IMR-90 (cell line): Measurements from ENCODE around the gene AK6. TPM values are rescaled to one million over a fixed set of nuclear protein-coding genes. Genes with fewer than 3 reads are reported as not detected.

Experiments
- ATAC-seq: fragments of 200-7000 bp; cut with Tn5 transposase; 2 replicates; pipeline ENCODE4 v1.9.1; 2020; ENCODE audit warnings: low read depth, mild to moderate bottlenecking, moderate library complexity
- BruUV-seq: library from RNA; stranded (reverse); fragments of 400-500 nt; replicated peaks from 2 replicates; lab custom pipeline; 2021; lab: Mats Ljungman, UMichigan
- CTCF ChIA-PET: fragments of 300-600 bp; formaldehyde crosslinking; extraction: SDS; loops from one replicate; lab custom pipeline; 2021; ENCODE audit warnings: antibody characterized with exemption; lab: Yijun Ruan, JAX
- POLR2A ChIA-PET: fragments of 300-600 bp; sonication (Branson Sonifier 250); formaldehyde crosslinking; loops from one replicate; lab custom pipeline; 2022; ENCODE audit warnings: antibody characterized with exemption; ENCODE audit not compliant: unreplicated experiment; lab: Charles Lee
- DNase-seq: peaks from one replicate; pipeline ENCODE4 v3.0.0; 2013
- H2AFZ ChIP-seq: replicated peaks from 2 replicates; pipeline ENCODE3; 2013; ENCODE audit warnings: low read length, mild to moderate bottlenecking; ENCODE audit not compliant: poor library complexity
- H2AK5ac ChIP-seq: 2 replicates; pipeline ENCODE4 v1.6.1; 2013; ENCODE audit warnings: low read depth, low read length, inconsistent platforms
- H2AK9ac ChIP-seq: replicated peaks from 2 replicates; pipeline ENCODE3; 2013; ENCODE audit warnings: mild to moderate bottlenecking, low read depth, low read length, moderate library complexity; ENCODE audit not compliant: poor library complexity
- H2BK120ac ChIP-seq: 2 replicates; pipeline ENCODE4 v1.6.1; 2013; ENCODE audit warnings: low read depth, low read length, inconsistent platforms
- H2BK15ac ChIP-seq: 3 replicates; pipeline ENCODE4 v1.6.1; 2013; ENCODE audit warnings: low read depth, low read length, inconsistent platforms
- H2BK20ac ChIP-seq: 2 replicates; pipeline ENCODE4 v1.6.1; 2013; ENCODE audit warnings: low read depth, mild to moderate bottlenecking, inconsistent platforms, low read length, moderate library complexity
- H2BK5ac ChIP-seq: 2 replicates; pipeline ENCODE4 v1.6.1; 2013; ENCODE audit warnings: mild to moderate bottlenecking, low read depth, low read length, inconsistent platforms; ENCODE audit not compliant: poor library complexity, severe bottlenecking
- H3K14ac ChIP-seq: replicated peaks from 2 replicates; pipeline ENCODE4 v1.6.1; 2013; ENCODE audit warnings: low read depth, low read length, inconsistent platforms
- H3K18ac ChIP-seq: 2 replicates; pipeline ENCODE4 v1.6.1; 2013; ENCODE audit warnings: low read depth, low read length, control low read depth
- H3K23ac ChIP-seq: 2 replicates; pipeline ENCODE4 v1.6.1; 2013; ENCODE audit warnings: low read depth, low read length, inconsistent platforms
- H3K27ac ChIP-seq: 2 replicates; pipeline ENCODE4 v1.5.1; 2013; ENCODE audit warnings: mild to moderate bottlenecking, control low read depth, low read length; ENCODE audit not compliant: insufficient read depth
- H3K27me3 ChIP-seq: 2 replicates; pipeline ENCODE4 v1.6.1; 2013; ENCODE audit warnings: low read length; ENCODE audit not compliant: control insufficient read depth, insufficient read depth
- H3K36me3 ChIP-seq: 2 replicates; pipeline ENCODE4 v1.6.1; 2013; ENCODE audit warnings: low read length, mixed read lengths; ENCODE audit not compliant: control insufficient read depth, insufficient read depth
- H3K4ac ChIP-seq: 2 replicates; pipeline ENCODE4 v1.6.1; 2013; ENCODE audit warnings: low read depth, low read length, inconsistent platforms
- H3K4me1 ChIP-seq: 2 replicates; pipeline ENCODE4 v1.6.1; 2013; ENCODE audit warnings: low read length, mixed read lengths; ENCODE audit not compliant: control insufficient read depth, insufficient read depth
- H3K4me2 ChIP-seq: 2 replicates; pipeline ENCODE4 v1.6.1; 2013; ENCODE audit warnings: low read depth, mild to moderate bottlenecking, control low read depth, low read length, moderate library complexity
- H3K4me3 ChIP-seq: 2 replicates; pipeline ENCODE4 v1.5.1; 2013; ENCODE audit warnings: low read depth, mild to moderate bottlenecking, control low read depth, low read length, moderate library complexity; ENCODE audit not compliant: insufficient read depth
- H3K56ac ChIP-seq: 2 replicates; pipeline ENCODE4 v1.6.1; 2013; ENCODE audit warnings: low read length, inconsistent platforms; ENCODE audit not compliant: insufficient read depth; ENCODE audit errors: extremely low read depth
- H3K79me1 ChIP-seq, 2 experiments: 2 replicates each; pipeline ENCODE4 v1.6.1; 2013; ENCODE audit warnings: low read length in 2 of 2, inconsistent platforms in 1 of 2, low read depth in 1 of 2
- H3K9ac ChIP-seq: 2 replicates; pipeline ENCODE4 v1.6.1; 2013; ENCODE audit warnings: low read depth, low read length, control low read depth
- H3K9me1 ChIP-seq: 2 replicates; pipeline ENCODE4 v1.6.1; 2013; ENCODE audit warnings: low read length, inconsistent platforms; ENCODE audit not compliant: insufficient read depth
- H3K9me3 ChIP-seq: 2 replicates; pipeline ENCODE4 v1.6.1; 2013; ENCODE audit warnings: low read length; ENCODE audit not compliant: control insufficient read depth, insufficient read depth
- H4K20me1 ChIP-seq: 2 replicates; pipeline ENCODE4 v1.6.1; 2013; ENCODE audit warnings: low read length, inconsistent platforms; ENCODE audit not compliant: insufficient read depth
- H4K5ac ChIP-seq: 2 replicates; pipeline ENCODE4 v1.6.1; 2013; ENCODE audit warnings: mild to moderate bottlenecking, low read depth, low read length, control low read depth
- H4K8ac ChIP-seq, 2 experiments: 2 replicates each; pipeline ENCODE4 v1.6.1; 2013; ENCODE audit warnings: low read depth in 2 of 2, low read length in 2 of 2, control low read depth in 1 of 2, inconsistent platforms in 1 of 2
- H4K91ac ChIP-seq: 2 replicates; pipeline ENCODE4 v1.6.1; 2013; ENCODE audit warnings: low read depth, low read length, inconsistent platforms; ENCODE audit not compliant: insufficient read depth
- BHLHE40 ChIP-seq: fragments of 150-350 bp; IDR thresholded peaks from 2 replicates; pipeline ENCODE4 v1.6.1; 2016; ENCODE audit warnings: mild to moderate bottlenecking, low read depth, low read length
- CEBPB ChIP-seq: IDR thresholded peaks from 2 replicates; pipeline ENCODE4 v1.6.1; 2012; ENCODE audit warnings: low read depth, low read length, improper control_type of control experiment
- CHD1 ChIP-seq: IDR thresholded peaks from 2 replicates; pipeline ENCODE4 v1.6.1; 2012; ENCODE audit warnings: low read depth, low read length, improper control_type of control experiment
- CTCF ChIP-seq: conservative IDR thresholded peaks from 2 replicates; pipeline ENCODE4 v1.5.1; 2012; ENCODE audit warnings: mild to moderate bottlenecking, low read depth, low read length, improper control_type of control experiment
- FOS ChIP-seq: fragments of 150-350 bp; IDR thresholded peaks from 2 replicates; pipeline ENCODE4 v1.6.1; 2016; ENCODE audit warnings: low read depth, low read length
- MAFK ChIP-seq: IDR thresholded peaks from 2 replicates; pipeline ENCODE4 v1.6.1; 2012; ENCODE audit warnings: low read depth, low read length, improper control_type of control experiment
- MAZ ChIP-seq: IDR thresholded peaks from 2 replicates; pipeline ENCODE4 v1.6.1; 2012; ENCODE audit warnings: low read depth, mild to moderate bottlenecking, low read length, improper control_type of control experiment, moderate library complexity, borderline replicate concordance
- MXI1 ChIP-seq: IDR thresholded peaks from 2 replicates; pipeline ENCODE4 v1.6.1; 2012; ENCODE audit warnings: low read depth, mild to moderate bottlenecking, low read length, moderate library complexity, borderline replicate concordance
- NFE2L2 ChIP-seq: fragments of 150-350 bp; IDR thresholded peaks from 2 replicates; pipeline ENCODE4 v1.6.1; 2016; ENCODE audit warnings: low read depth, mild to moderate bottlenecking, low read length
- POLR2A ChIP-seq: IDR thresholded peaks from 2 replicates; pipeline ENCODE4 v1.6.1; 2012; ENCODE audit warnings: mild to moderate bottlenecking, low read depth, low read length
- RAD21 ChIP-seq: IDR thresholded peaks from 2 replicates; pipeline ENCODE4 v1.6.1; 2012; ENCODE audit warnings: low read length, improper control_type of control experiment
- RCOR1 ChIP-seq: IDR thresholded peaks from 2 replicates; pipeline ENCODE4 v1.6.1; 2012; ENCODE audit warnings: mild to moderate bottlenecking, low read length, improper control_type of control experiment; ENCODE audit not compliant: insufficient replicate concordance
- RFX5 ChIP-seq: IDR thresholded peaks from 2 replicates; pipeline ENCODE4 v1.8.0; 2012; ENCODE audit warnings: low read depth, mild to moderate bottlenecking, low read length, moderate library complexity
- SMC3 ChIP-seq: fragments of 150-350 bp; IDR thresholded peaks from 2 replicates; pipeline ENCODE4 v1.6.1; 2016; ENCODE audit warnings: low read depth, mild to moderate bottlenecking, antibody characterized with exemption, low read length, moderate library complexity
- USF2 ChIP-seq: fragments of 150-350 bp; IDR thresholded peaks from 2 replicates; pipeline ENCODE4 v1.6.1; 2017; ENCODE audit warnings: mild to moderate bottlenecking, antibody characterized with exemption, low read length, low read depth
- WGBS, 2 experiments: methylation state at CpG; one replicate each; pipeline versions ENCODE4 v1.1.5 to v1.1.7; 2013; ENCODE audit warnings: missing lambda C conversion rate in 2 of 2; ENCODE audit not compliant: insufficient read length in 1 of 2; ENCODE audit errors: extremely low coverage in 2 of 2; 5-methylcytosine and 5-hydroxymethylcytosine counted together
- dilution Hi-C: fragments of 300-500 bp; cut with HindIII; formaldehyde crosslinking; loops from one replicate; pipeline ENCODE4 v1.14.3; 2018; ENCODE audit warnings: low sequenced_read_pairs; ENCODE audit not compliant: unreplicated experiment
- in situ Hi-C: fragments of 300-500 bp; cut with MboI; formaldehyde crosslinking; loops from 3 replicates; pipeline ENCODE4 v1.14.3; 2019; ENCODE audit warnings: low sequenced_read_pairs, inconsistent platforms, mixed read lengths
- intact Hi-C: fragments of 100-400 bp; cut with micrococcal nuclease; formaldehyde crosslinking; loops from 2 replicates; pipeline ENCODE4 v1.10.0; 2022
- polyA plus RNA-seq, 3 experiments: library from polyadenylated mRNA; depleted of rRNA; stranded (reverse); fragments of >200 nt; gene quantifications; 2 replicates each; pipeline ENCODE4 v1.2.3, GENCODE V29; 2012; ENCODE audit warnings: low replicate concordance in 1 of 3
- total RNA-seq: library from RNA; depleted of rRNA; stranded (reverse); fragments of >200 nt; gene quantifications from 2 replicates; pipeline ENCODE4 v1.2.3, GENCODE V29; 2012
- TF ChIP-seq, protein P1 (sequence below): fragments of 150-350 bp; IDR thresholded peaks from 2 replicates; pipeline ENCODE4 v1.6.1; 2016; ENCODE audit warnings: low read depth, mild to moderate bottlenecking, low read length, moderate library complexity, borderline replicate concordance

Gene AK6
- total and polyA plus RNA-seq, 2 of the 4 experiments (the other 2 are of a cell fraction), result 14.7 to 34.4 TPM

- POLR2A ChIA-PET, result no interaction called here
- 0% methylated on average over 2 of the region's 18 CpGs; no CpG with 5 or more reads in 1 of the 2 experiments for WGBS, 2 experiments
- BruUV-seq, result no TSS peak
Measured at GRCh38 chr5:69334793-69335268, 34.5 kb downstream of the AK6 start.

More at GRCh38 chr5:69334793-69335268, 34.5 kb downstream of the AK6 start:
- DNase-seq, result peak; percentile 76
- in situ Hi-C loops (loop anchor here (10.0 kb wide), 1 partner anchor 220 kb away; no protein-coding TSS in a partner anchor), intact Hi-C loops (loop anchor here (1.0 to 5.0 kb wide), 4 partner anchors 98 to 292 kb away; partner anchors contain the start of gene CENPH), dilution Hi-C loops (no loop called here)
- no peak overlapping the region for H3K4ac ChIP-seq
- no peaks in the 10 kb centered on the region for H3K36me3 ChIP-seq
- H4K20me1 ChIP-seq, result no peaks in the 10 kb centered on the region
- no peak overlapping the region for H4K5ac ChIP-seq
- CTCF ChIA-PET, result interaction anchor here (0.6 to 1.8 kb wide), 8 partner anchors 8 to 610 kb away, joined by 3 to 6 read pairs (median 3); partner anchors contain the start of gene SLC30A5
- no peak overlapping the region for H2BK20ac ChIP-seq
- H2AK5ac ChIP-seq, result no peak overlapping the region
- no peak overlapping the region for H2AK9ac ChIP-seq
- no peak overlapping the region for H3K4me3 ChIP-seq
- H3K23ac ChIP-seq, result no peak overlapping the region
- peak overlapping the region in 1 of 2 experiments; percentile 43; a peak in 1 of 4 replicates for H4K8ac ChIP-seq
- no peak overlapping the region for H2BK15ac ChIP-seq
- no peak overlapping the region for H3K14ac ChIP-seq
- H3K56ac ChIP-seq, result no peak overlapping the region
- peak overlapping the region; percentile 74 for H2AFZ ChIP-seq
- H3K18ac ChIP-seq, result no peak overlapping the region
- ATAC-seq, result peak; percentile 95
- H3K27me3 ChIP-seq, result no peaks in the 10 kb centered on the region
- H3K9ac ChIP-seq, result no peak overlapping the region
- H3K4me1 ChIP-seq, result peaks cover 3% of the 10 kb centered on the region
- no peak overlapping the region for H4K91ac ChIP-seq
- H3K9me3 ChIP-seq, result no peaks in the 10 kb centered on the region
- H3K79me1 ChIP-seq, result peaks cover 0 to 3% of the 10 kb centered on the region in 2 experiments; a peak in 1 of 4 replicates
- H2BK5ac ChIP-seq, result no peak overlapping the region
- no peak overlapping the region for H3K4me2 ChIP-seq
- H3K9me1 ChIP-seq, result peaks cover 4% of the 10 kb centered on the region; the same call in 1 of the 2 replicates
- TF ChIP-seq BHLHE40, result no peak
- TF ChIP-seq NFE2L2, result no peak
- TF ChIP-seq RCOR1, result no peak
- no peak for TF ChIP-seq CEBPB
- no peak for TF ChIP-seq RFX5
- TF ChIP-seq, protein P1, sequence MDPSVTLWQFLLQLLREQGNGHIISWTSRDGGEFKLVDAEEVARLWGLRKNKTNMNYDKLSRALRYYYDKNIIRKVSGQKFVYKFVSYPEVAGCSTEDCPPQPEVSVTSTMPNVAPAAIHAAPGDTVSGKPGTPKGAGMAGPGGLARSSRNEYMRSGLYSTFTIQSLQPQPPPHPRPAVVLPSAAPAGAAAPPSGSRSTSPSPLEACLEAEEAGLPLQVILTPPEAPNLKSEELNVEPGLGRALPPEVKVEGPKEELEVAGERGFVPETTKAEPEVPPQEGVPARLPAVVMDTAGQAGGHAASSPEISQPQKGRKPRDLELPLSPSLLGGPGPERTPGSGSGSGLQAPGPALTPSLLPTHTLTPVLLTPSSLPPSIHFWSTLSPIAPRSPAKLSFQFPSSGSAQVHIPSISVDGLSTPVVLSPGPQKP, result no peak
- TF ChIP-seq SMC3, result peak; percentile 82
- no peak for TF ChIP-seq CHD1
- no peak for TF ChIP-seq POLR2A
- no peak for TF ChIP-seq USF2
- peak; percentile 86 for TF ChIP-seq CTCF
- no peak; the same call in 1 of the 2 replicates for TF ChIP-seq MAZ
- TF ChIP-seq MXI1, result no peak
- TF ChIP-seq RAD21, result peak; percentile 77
- TF ChIP-seq MAFK, result no peak
- TF ChIP-seq FOS, result no peak
- H3K27ac ChIP-seq, result no peak overlapping the region
- H2BK120ac ChIP-seq, result no peak overlapping the region
